Endodermal cell (in vitro differentiated cells): ENCODE measurements around the gene HDAC4. TPM values are rescaled to one million over a fixed set of nuclear protein-coding genes. Genes with fewer than 3 reads are reported as not detected.
A peak's percentile ranks its signal among the peaks of the same experiment; 100 is the strongest.

ENCODE experiments used
- DNase-seq: peaks from one replicate; pipeline ENCODE4 v3.0.0-alpha.2; 2017
- H3K27ac ChIP-seq: 2 replicates; pipeline ENCODE4 v1.5.1; 2013; ENCODE audit warnings: mild to moderate bottlenecking, low read depth, low read length, moderate library complexity
- H3K27me3 ChIP-seq: 2 replicates; pipeline ENCODE4 v1.6.1; 2013; ENCODE audit warnings: mild to moderate bottlenecking, low read length, moderate library complexity; ENCODE audit not compliant: insufficient read depth, control insufficient read depth, poor library complexity, severe bottlenecking
- H3K36me3 ChIP-seq: 2 replicates; pipeline ENCODE4 v1.7.0; 2013; ENCODE audit warnings: mild to moderate bottlenecking, low read length, moderate library complexity; ENCODE audit not compliant: control insufficient read depth, insufficient read depth
- H3K4me1 ChIP-seq: one replicate; pipeline ENCODE4 v1.7.0; 2013; ENCODE audit warnings: low read length; ENCODE audit not compliant: control insufficient read depth, insufficient read depth
- H3K4me3 ChIP-seq: 2 replicates; pipeline ENCODE4 v1.5.1; 2013; ENCODE audit warnings: mild to moderate bottlenecking, low read length, moderate library complexity
- H3K9ac ChIP-seq: 2 replicates; pipeline ENCODE4 v1.6.1; 2013; ENCODE audit warnings: mild to moderate bottlenecking, low read length, moderate library complexity; ENCODE audit not compliant: poor library complexity, severe bottlenecking; ENCODE audit errors: extremely low read depth
- H3K9me3 ChIP-seq: 2 replicates; pipeline ENCODE4 v1.6.1; 2013; ENCODE audit warnings: mild to moderate bottlenecking, low read length, moderate library complexity; ENCODE audit not compliant: control insufficient read depth
- H3K27ac Mint-ChIP-seq: 2 replicates; pipeline ENCODE4 v1.8.0; 2020; ENCODE audit warnings: mixed read lengths
- H3K27me3 Mint-ChIP-seq: 2 replicates; pipeline ENCODE4 v1.8.0; 2021; ENCODE audit warnings: mild to moderate bottlenecking, mixed read lengths; ENCODE audit not compliant: insufficient read depth
- H3K36me3 Mint-ChIP-seq: 2 replicates; pipeline ENCODE4 v1.8.0; 2020; ENCODE audit warnings: low read depth, mixed read lengths
- H3K4me1 Mint-ChIP-seq: 2 replicates; pipeline ENCODE4 v1.8.0; 2020; ENCODE audit warnings: mixed read lengths
- H3K4me3 Mint-ChIP-seq: 2 replicates; pipeline ENCODE4 v1.8.0; 2020; ENCODE audit warnings: mild to moderate bottlenecking, moderate library complexity, mixed read lengths
- H3K9me3 Mint-ChIP-seq: 2 replicates; pipeline ENCODE4 v1.8.0; 2020; ENCODE audit warnings: mild to moderate bottlenecking, mixed read lengths
- WGBS, 2 experiments: methylation state at CpG; one replicate each; pipeline versions ENCODE4 v1.1.5 to v1.1.7; 2013; ENCODE audit warnings: missing lambda C conversion rate in 2 of 2, mixed read lengths in 1 of 2; ENCODE audit not compliant: insufficient coverage in 1 of 2, insufficient read length in 1 of 2; 5-methylcytosine and 5-hydroxymethylcytosine counted together
- total RNA-seq, 2 donors: library from RNA; stranded (reverse); fragmentation: NEBNext Ultra II Directional in 1 of 2; extraction: Animal tissue kit (Norgen Biotek cat#: 25700) in 1 of 2; gene quantifications; 2 replicates in 1 of 2; 3 replicates in 1 of 2; pipeline ENCODE4 v1.2.1, GENCODE V29; 2021
- TF ChIP-seq, protein P1 (sequence below): fragments of 200-600 bp; sonication (generic); conservative IDR thresholded peaks from 2 replicates; pipeline ENCODE4 v1.5.0; 2021; ENCODE audit warnings: antibody characterized with exemption, mild to moderate bottlenecking

Gene HDAC4
- total RNA-seq, 2 donors from 2014 or later: 45.7 to 51.2 TPM

DNA sequence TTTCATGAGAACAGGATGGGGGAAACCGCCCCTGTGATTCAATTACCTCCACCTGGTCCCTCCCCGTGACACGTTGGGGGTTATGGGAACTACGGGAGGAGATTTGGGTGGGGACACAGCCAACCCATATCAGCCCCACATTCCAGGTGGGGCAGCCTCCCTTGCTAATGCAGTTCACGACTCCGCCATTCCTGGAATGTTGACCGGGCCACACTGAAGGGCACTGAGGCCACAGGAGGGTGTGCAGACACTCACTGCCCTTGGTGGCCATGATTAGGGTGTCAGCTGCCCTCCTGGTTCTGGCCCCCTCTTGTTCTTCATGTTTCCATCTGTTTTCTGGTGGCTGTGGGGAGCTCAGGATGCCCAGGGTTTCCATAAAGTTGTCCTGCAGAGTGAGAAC, 376.6 kb downstream of the HDAC4 start:
- H3K9me3 ChIP-seq: no peaks in the 10 kb centered on the region
- H3K9me3 Mint-ChIP-seq: no peaks in the 10 kb centered on the region
- no peak overlapping the region for H3K9ac ChIP-seq
- peaks cover 1% of the 10 kb centered on the region for H3K27me3 Mint-ChIP-seq
- WGBS, 2 experiments: 93 to 94% methylated on average over 7 of the region's 7 CpGs
- H3K4me1 Mint-ChIP-seq: no peaks in the 10 kb centered on the region
- no peak overlapping the region for H3K27ac ChIP-seq
- no peaks in the 10 kb centered on the region for H3K27me3 ChIP-seq
- no peak overlapping the region for H3K4me3 ChIP-seq
- no peaks in the 10 kb centered on the region for H3K36me3 ChIP-seq
- no peak for DNase-seq
- no peaks in the 10 kb centered on the region for H3K36me3 Mint-ChIP-seq
- no peaks in the 10 kb centered on the region for H3K4me1 ChIP-seq
- TF ChIP-seq, protein P1, sequence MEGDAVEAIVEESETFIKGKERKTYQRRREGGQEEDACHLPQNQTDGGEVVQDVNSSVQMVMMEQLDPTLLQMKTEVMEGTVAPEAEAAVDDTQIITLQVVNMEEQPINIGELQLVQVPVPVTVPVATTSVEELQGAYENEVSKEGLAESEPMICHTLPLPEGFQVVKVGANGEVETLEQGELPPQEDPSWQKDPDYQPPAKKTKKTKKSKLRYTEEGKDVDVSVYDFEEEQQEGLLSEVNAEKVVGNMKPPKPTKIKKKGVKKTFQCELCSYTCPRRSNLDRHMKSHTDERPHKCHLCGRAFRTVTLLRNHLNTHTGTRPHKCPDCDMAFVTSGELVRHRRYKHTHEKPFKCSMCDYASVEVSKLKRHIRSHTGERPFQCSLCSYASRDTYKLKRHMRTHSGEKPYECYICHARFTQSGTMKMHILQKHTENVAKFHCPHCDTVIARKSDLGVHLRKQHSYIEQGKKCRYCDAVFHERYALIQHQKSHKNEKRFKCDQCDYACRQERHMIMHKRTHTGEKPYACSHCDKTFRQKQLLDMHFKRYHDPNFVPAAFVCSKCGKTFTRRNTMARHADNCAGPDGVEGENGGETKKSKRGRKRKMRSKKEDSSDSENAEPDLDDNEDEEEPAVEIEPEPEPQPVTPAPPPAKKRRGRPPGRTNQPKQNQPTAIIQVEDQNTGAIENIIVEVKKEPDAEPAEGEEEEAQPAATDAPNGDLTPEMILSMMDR: no peak
- H3K27ac Mint-ChIP-seq: no peak overlapping the region
- no peak overlapping the region for H3K4me3 Mint-ChIP-seq

DNA sequence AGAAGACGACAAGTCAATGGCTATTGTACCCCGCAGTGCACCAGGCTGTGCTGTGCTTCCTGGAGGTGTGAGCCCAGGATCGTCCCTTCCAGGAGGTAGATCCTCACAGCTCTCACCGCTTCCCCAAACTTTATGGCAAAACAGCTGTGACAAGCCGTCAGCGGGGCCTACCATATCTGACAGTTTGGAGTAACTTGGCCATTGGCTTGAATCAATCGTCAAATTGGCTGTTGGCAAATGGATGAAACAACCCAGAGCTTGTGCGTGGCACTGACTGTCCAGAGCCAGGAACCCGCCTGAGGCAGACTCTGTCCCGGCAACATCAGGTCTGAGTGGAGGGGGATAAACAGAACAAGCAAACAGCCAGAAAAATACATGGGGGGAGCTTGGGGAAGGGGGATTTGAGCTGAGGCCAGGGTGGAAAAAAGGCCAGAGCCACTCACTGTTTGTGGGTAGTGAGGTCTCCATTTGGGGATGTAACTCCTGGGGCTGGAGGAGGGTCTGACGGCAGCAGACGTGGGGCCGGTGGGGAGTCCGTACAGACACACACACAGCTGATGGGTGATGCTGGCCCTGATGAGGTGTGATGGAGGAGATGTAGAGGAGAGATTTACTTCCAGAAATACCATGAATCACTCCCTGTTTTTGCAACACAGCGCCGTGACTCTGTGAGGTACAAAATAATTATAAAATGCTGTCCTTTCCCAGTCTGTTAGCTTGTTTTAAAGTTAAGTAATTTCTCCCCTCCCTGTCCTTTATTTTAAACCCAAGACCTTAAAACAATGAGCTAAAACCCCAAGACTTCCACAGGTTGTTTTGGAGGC, 378.2 kb downstream of the HDAC4 start:
- DNase-seq: peak; percentile 29
- no peak overlapping the region for H3K4me3 Mint-ChIP-seq
- H3K27ac Mint-ChIP-seq: no peak overlapping the region
- H3K4me1 ChIP-seq: no peaks in the 10 kb centered on the region
- H3K9ac ChIP-seq: no peak overlapping the region
- H3K9me3 ChIP-seq: no peaks in the 10 kb centered on the region
- H3K36me3 ChIP-seq: no peaks in the 10 kb centered on the region
- no peaks in the 10 kb centered on the region for H3K27me3 ChIP-seq
- no peaks in the 10 kb centered on the region for H3K9me3 Mint-ChIP-seq
- H3K4me1 Mint-ChIP-seq: no peaks in the 10 kb centered on the region
- H3K4me3 ChIP-seq: no peak overlapping the region
- H3K36me3 Mint-ChIP-seq: no peaks in the 10 kb centered on the region
- H3K27ac ChIP-seq: no peak overlapping the region
- peaks cover 1% of the 10 kb centered on the region for H3K27me3 Mint-ChIP-seq
- WGBS, 2 experiments: 93 to 94% methylated on average over 6 to 16 of the region's 16 CpGs
- TF ChIP-seq, protein P1: no peak

DNA sequence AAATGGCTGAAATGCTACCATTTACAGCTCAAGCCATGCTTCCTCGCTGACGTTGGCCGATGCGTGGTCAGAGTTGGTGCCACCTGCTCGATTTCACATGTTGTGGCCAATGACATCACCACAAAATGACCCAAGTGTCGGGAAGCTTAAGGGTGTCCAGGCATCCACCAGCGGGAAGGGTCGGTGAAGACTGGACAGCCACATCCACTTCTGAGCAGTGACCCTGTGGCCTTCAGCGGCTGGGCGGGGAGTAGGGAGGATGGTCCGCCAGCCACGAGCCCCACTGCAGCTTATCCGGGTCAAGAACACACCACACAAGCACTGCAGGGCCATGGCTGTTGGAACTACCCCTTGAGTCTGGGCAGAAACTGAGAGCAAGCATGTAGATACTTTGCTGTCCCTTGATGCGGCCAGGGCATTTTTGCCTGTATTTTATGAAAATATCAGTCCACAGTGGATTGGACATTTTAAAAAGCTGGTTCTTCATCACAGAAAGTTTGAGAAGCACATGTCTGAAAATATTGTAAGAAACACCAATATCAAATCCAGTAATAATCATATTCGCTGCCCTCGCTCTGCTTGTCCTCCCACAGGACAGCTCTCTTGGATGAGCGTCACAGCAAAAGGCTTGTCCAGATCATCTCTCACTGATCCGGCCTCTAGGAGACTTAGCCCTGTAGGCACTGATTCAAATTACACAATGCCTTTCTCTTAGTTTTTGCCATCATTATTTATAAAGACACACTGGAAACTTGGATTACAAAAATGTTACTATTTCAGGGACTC, 379.0 kb downstream of the HDAC4 start:
- Histone ChIP-seq H3K27me3 (no peaks in the 10 kb centered on the region), H3K4me1 (no peaks in the 10 kb centered on the region), H3K9me3 (no peaks in the 10 kb centered on the region), H3K4me3 (no peak overlapping the region), H3K27ac (no peak overlapping the region), H3K9ac (no peak overlapping the region), H3K36me3 (no peaks in the 10 kb centered on the region)
- TF ChIP-seq, protein P1: no peak
- DNase-seq: peak; percentile 34
- Mint-ChIP-seq H3K27me3 (peaks cover 1% of the 10 kb centered on the region), H3K4me1 (no peaks in the 10 kb centered on the region), H3K36me3 (no peaks in the 10 kb centered on the region), H3K27ac (no peak overlapping the region), H3K4me3 (no peak overlapping the region), H3K9me3 (no peaks in the 10 kb centered on the region)
- WGBS, 2 experiments: 88 to 90% methylated on average over 14 to 18 of the region's 18 CpGs
